ENCODE data around the gene TEX13B. TPM values are rescaled to one million over a fixed set of nuclear protein-coding genes. Genes with fewer than 3 reads are reported as not detected.
A peak's percentile ranks its signal among the peaks of the same experiment; 100 is the strongest.

The TEX13B gene
- total RNA-seq, 1 donor from 2014 or later: not detected

- H3K27me3 Mint-ChIP-seq: peaks cover 31% of the 10 kb centered on the region
- no peak for TF ChIP-seq CTCF (conservative IDR thresholded peaks at IDR 0.05)
- H3K27ac Mint-ChIP-seq: no peak overlapping the region
- H3K4me3 Mint-ChIP-seq: peak overlapping the region; percentile 80
- H3K9me3 Mint-ChIP-seq: peaks cover 4% of the 10 kb centered on the region
- H3K36me3 Mint-ChIP-seq: no peaks in the 10 kb centered on the region
- H3K4me1 Mint-ChIP-seq (ENCODE audit: unreplicated experiment): no peaks in the 10 kb centered on the region
- no peak for DNase-seq (ENCODE audit: extremely low spot score, unreplicated experiment)
Measured at GRCh38 chrX:107936434-107936730, 45.8 kb downstream of the TEX13B start.

GRCh38 chrX:107935664-107936433, 46.3 kb downstream of the TEX13B start:
- H3K9me3 Mint-ChIP-seq: peaks cover 4% of the 10 kb centered on the region
- H3K4me1 Mint-ChIP-seq (ENCODE audit: unreplicated experiment): no peaks in the 10 kb centered on the region
- DNase-seq (ENCODE audit: extremely low spot score, unreplicated experiment): no peak
- H3K27ac Mint-ChIP-seq: no peak overlapping the region
- TF ChIP-seq CTCF (conservative IDR thresholded peaks at IDR 0.05): no peak
- H3K36me3 Mint-ChIP-seq: no peaks in the 10 kb centered on the region
- H3K27me3 Mint-ChIP-seq: peaks cover 31% of the 10 kb centered on the region
- H3K4me3 Mint-ChIP-seq: peak overlapping the region; percentile 80

- Mint-ChIP-seq H3K4me1 (ENCODE audit: unreplicated experiment) (no peaks in the 10 kb centered on the region), H3K27ac (no peak overlapping the region), H3K9me3 (peaks cover 4% of the 10 kb centered on the region), H3K36me3 (no peaks in the 10 kb centered on the region), H3K4me3 (peak overlapping the region; percentile 80), H3K27me3 (peaks cover 31% of the 10 kb centered on the region)
- no peak for DNase-seq (ENCODE audit: extremely low spot score, unreplicated experiment)
- no peak for TF ChIP-seq CTCF (conservative IDR thresholded peaks at IDR 0.05)
Measured at GRCh38 chrX:107935200-107935599, 47.0 kb downstream of the TEX13B start.

- Mint-ChIP-seq H3K9me3 (peaks cover 4% of the 10 kb centered on the region), H3K27me3 (peaks cover 31% of the 10 kb centered on the region), H3K4me1 (ENCODE audit: unreplicated experiment) (no peaks in the 10 kb centered on the region), H3K27ac (no peak overlapping the region), H3K4me3 (no peak overlapping the region), H3K36me3 (no peaks in the 10 kb centered on the region)
- no peak for DNase-seq (ENCODE audit: extremely low spot score, unreplicated experiment)
- TF ChIP-seq CTCF (conservative IDR thresholded peaks at IDR 0.05): no peak
Measured at GRCh38 chrX:107934262-107934661, 47.9 kb downstream of the TEX13B start.

Other genes starting within 250 kb of the TEX13B start
- 21.0 and 34.2 TPM in 2 replicates for gene TSC22D3, start 206.6 kb downstream of the TEX13B start, total RNA-seq (ENCODE audit: low replicate concordance)
- gene NCBP2L, start 204.6 kb downstream of the TEX13B start, total RNA-seq (ENCODE audit: low replicate concordance): not detected in 2 replicates
- 7.2 and 18.6 TPM in 2 replicates for gene MID2, start 156.5 kb downstream of the TEX13B start, total RNA-seq (ENCODE audit: low replicate concordance)
- gene VSIG1, start 62.7 kb upstream of the TEX13B start, total RNA-seq (ENCODE audit: low replicate concordance): 33.2 and 71.0 TPM in 2 replicates
- gene PSMD10, start 109.2 kb upstream of the TEX13B start, total RNA-seq (ENCODE audit: low replicate concordance): 88.3 and 96.8 TPM in 2 replicates
- 11.5 and 14.8 TPM in 2 replicates for gene ATG4A, start 109.4 kb upstream of the TEX13B start, total RNA-seq (ENCODE audit: low replicate concordance)

All from type B pancreatic cell (in vitro differentiated cells).